ENCODE measurements around the gene ROMO1. TPM values are rescaled to one million over a fixed set of nuclear protein-coding genes. Genes with fewer than 3 reads are reported as not detected.
A peak's percentile ranks its signal among the peaks of the same experiment; 100 is the strongest.

Gene ROMO1
- total RNA-seq, 4 donors from 2014 or later, result 64.7 to 402 (median 229) TPM

- Histone ChIP-seq H3K9me3 (no peaks in the 10 kb centered on the region), H3K27me3 (no peaks in the 10 kb centered on the region), H3K27ac (peak overlapping the region in 2 of 3 donors; percentile 78 to 85), H3K4me1 (peaks cover 4 to 19% of the 10 kb centered on the region in 2 donors), H3K4me3 (replicated peaks in 1 of 3) (peak overlapping the region; percentile 66 to 88 (median 68)), H3K36me3 (peaks cover 30 to 36% of the 10 kb centered on the region in 2 donors)
- intact Hi-C loops (cut with DNase I), result loop anchor here (10.0 kb wide), 1 partner anchor 235 kb away; no protein-coding TSS in a partner anchor
- TF ChIP-seq CTCF (IDR thresholded peaks at IDR 0.05) (no peak), POLR2A (IDR thresholded peaks at IDR 0.05) (no peak)
- no peak for DNase-seq
- 20 to 25% methylated on average over 6 of the region's 6 CpGs for WGBS, 2 donors
These were observed 886 bp downstream of the ROMO1 start for GRCh38 chr20:35699957-35700624.

GRCh38 chr20:35700625-35701148, 1.5 kb downstream of the ROMO1 start:
- Histone ChIP-seq H3K4me3 (replicated peaks in 1 of 3) (no peak overlapping the region), H3K9me3 (no peaks in the 10 kb centered on the region), H3K36me3 (peaks cover 33 to 42% of the 10 kb centered on the region in 2 donors), H3K27ac (peak overlapping the region in 1 of 3 donors; percentile 11), H3K4me1 (peaks cover 4 to 19% of the 10 kb centered on the region in 2 donors), H3K27me3 (no peaks in the 10 kb centered on the region)
- WGBS, 2 donors, result 93 to 95% methylated on average over 7 of the region's 7 CpGs
- DNase-seq, result no peak
- intact Hi-C loops (cut with DNase I), result loop anchor here (10.0 kb wide), 1 partner anchor 236 kb away; no protein-coding TSS in a partner anchor
- TF ChIP-seq POLR2A (IDR thresholded peaks at IDR 0.05), result no peak
- TF ChIP-seq CTCF (IDR thresholded peaks at IDR 0.05), result no peak

- Histone ChIP-seq H3K9me3 (no peaks in the 10 kb centered on the region), H3K36me3 (peaks cover 48 to 57% of the 10 kb centered on the region in 2 donors), H3K4me1 (peaks cover 4 to 19% of the 10 kb centered on the region in 2 donors), H3K27ac (no peak overlapping the region), H3K27me3 (no peaks in the 10 kb centered on the region), H3K4me3 (replicated peaks in 1 of 3) (no peak overlapping the region)
- TF ChIP-seq POLR2A (IDR thresholded peaks at IDR 0.05) (no peak), CTCF (IDR thresholded peaks at IDR 0.05) (no peak)
- WGBS, 2 donors, result 82 to 86% methylated on average over 12 of the region's 12 CpGs
- no peak for DNase-seq
- intact Hi-C loops (cut with DNase I), result loop anchor here (10.0 kb wide), 1 partner anchor 237 kb away; no protein-coding TSS in a partner anchor
These were observed 3.0 kb downstream of the ROMO1 start for GRCh38 chr20:35702051-35702823.

GRCh38 chr20:35702824-35703695, 3.9 kb downstream of the ROMO1 start:
- Histone ChIP-seq H3K27ac (no peak overlapping the region), H3K9me3 (no peaks in the 10 kb centered on the region), H3K4me3 (replicated peaks in 1 of 3) (no peak overlapping the region), H3K27me3 (no peaks in the 10 kb centered on the region), H3K36me3 (peaks cover 52 to 62% of the 10 kb centered on the region in 2 donors), H3K4me1 (peaks cover 1 to 12% of the 10 kb centered on the region in 2 donors)
- TF ChIP-seq POLR2A (IDR thresholded peaks at IDR 0.05), result no peak
- TF ChIP-seq CTCF (IDR thresholded peaks at IDR 0.05), result no peak
- 74 to 77% methylated on average over 4 of the region's 4 CpGs for WGBS, 2 donors
- intact Hi-C loops (cut with DNase I), result loop anchor here (10.0 kb wide), 1 partner anchor 238 kb away; no protein-coding TSS in a partner anchor
- DNase-seq, result no peak
